Esophagus squamous epithelium (tissue), 4 donors: ENCODE measurements around the gene CXXC5.

Experiments
- CTCF ChIP-seq, 6 experiments: fragments of 450-650 bp in 4 of 6; fragments of 200-600 bp in 2 of 6; sonication (generic) in 2 of 6; IDR thresholded peaks; one replicate each; pipeline ENCODE4 v1.5.1; 2016 to 2019; ENCODE audit warnings: antibody characterized with exemption in 6 of 6, mild to moderate bottlenecking in 4 of 6, moderate library complexity in 4 of 6
- POLR2A ChIP-seq, 4 donors: fragments of 450-650 bp; IDR thresholded peaks; one replicate each; pipeline ENCODE4 v1.6.1; 2017; ENCODE audit warnings: antibody characterized with exemption in 4 of 4, mild to moderate bottlenecking in 4 of 4, moderate library complexity in 3 of 4

- no peak for TF ChIP-seq POLR2A (IDR thresholded peaks at IDR 0.05)
- no peak for TF ChIP-seq CTCF (IDR thresholded peaks at IDR 0.05)
Observed at GRCh38 chr5:139638736-139639618, 9.2 kb upstream of the CXXC5 start.
